Breast epithelium (tissue), 3 donors: ENCODE data around the gene PSME2.

Experiments
- CTCF ChIP-seq, 3 donors: fragments of 450-650 bp; IDR thresholded peaks; one replicate each; pipeline ENCODE4 v1.5.1; 2016 to 2017; ENCODE audit warnings: antibody characterized with exemption in 3 of 3, mild to moderate bottlenecking in 3 of 3, moderate library complexity in 3 of 3
- POLR2A ChIP-seq: fragments of 450-650 bp; IDR thresholded peaks from one replicate; pipeline ENCODE4 v1.6.1; 2016; ENCODE audit warnings: antibody characterized with exemption, mild to moderate bottlenecking, moderate library complexity

- TF ChIP-seq CTCF (IDR thresholded peaks at IDR 0.05) (peak; percentile 62 to 75 (median 75)), POLR2A (peak; percentile 64)
Observed at GRCh38 chr14:24141097-24141880, 5.1 kb downstream of the PSME2 start, which contains the start of gene EMC9.
